Neural progenitor cell (in vitro differentiated cells): Measurements from ENCODE around the gene TOGARAM2. TPM values are rescaled to one million over a fixed set of nuclear protein-coding genes. Genes with fewer than 3 reads are reported as not detected.
A peak's percentile ranks its signal among the peaks of the same experiment; 100 is the strongest.
"Not testable (repeated sequence)": the region's sequence is repeated elsewhere in the genome, so short reads cannot be mapped to it uniquely, and the experiment has no call there.

Experiments used
- DNase-seq: peaks from one replicate; pipeline ENCODE4 v3.0.0-alpha.2; 2016; ENCODE audit warnings: low spot score
- H2AFZ ChIP-seq: fragments of 200-600 bp; sonication (generic); replicated peaks from 2 replicates; pipeline ENCODE4 v1.6.1; 2016; ENCODE audit warnings: antibody characterized with exemption
- H3F3A ChIP-seq: fragments of 200-600 bp; sonication (generic); 2 replicates; pipeline ENCODE4 v1.6.1; 2016; ENCODE audit warnings: antibody characterized with exemption, low read depth
- H3K27ac ChIP-seq: fragments of 200-600 bp; sonication (generic); 2 replicates; pipeline ENCODE4 v1.5.1; 2016; ENCODE audit warnings: mild to moderate bottlenecking
- H3K27me3 ChIP-seq: fragments of 200-600 bp; sonication (generic); 2 replicates; pipeline ENCODE4 v1.6.1; 2016; ENCODE audit warnings: mild to moderate bottlenecking, moderate library complexity
- H3K36me3 ChIP-seq: fragments of 200-600 bp; sonication (generic); 2 replicates; pipeline ENCODE4 v1.5.1; 2016
- H3K4me1 ChIP-seq: fragments of 200-600 bp; sonication (generic); 2 replicates; pipeline ENCODE4 v1.6.1; 2016; ENCODE audit warnings: mixed run types
- H3K4me2 ChIP-seq: fragments of 200-600 bp; sonication (generic); 2 replicates; pipeline ENCODE4 v1.6.1; 2016
- H3K4me3 ChIP-seq: fragments of 200-600 bp; sonication (generic); 2 replicates; pipeline ENCODE4 v1.5.1; 2016
- H3K79me2 ChIP-seq: fragments of 200-600 bp; sonication (generic); 2 replicates; pipeline ENCODE4 v1.6.1; 2016; ENCODE audit warnings: low read depth
- H3K9ac ChIP-seq: fragments of 200-600 bp; sonication (generic); 2 replicates; pipeline ENCODE4 v1.6.1; 2016
- H3K9me3 ChIP-seq: fragments of 200-600 bp; sonication (generic); 2 replicates; pipeline ENCODE4 v1.5.1; 2016; ENCODE audit warnings: low read depth
- H4K20me1 ChIP-seq: fragments of 200-600 bp; sonication (generic); 2 replicates; pipeline ENCODE4 v1.6.1; 2016; ENCODE audit warnings: low read depth
- H3K27ac Mint-ChIP-seq: 3 replicates; pipeline ENCODE4 v1.8.0; 2021; ENCODE audit warnings: mixed read lengths
- H3K27me3 Mint-ChIP-seq: 2 replicates; pipeline ENCODE4 v1.8.0; 2022; ENCODE audit warnings: low read depth, mild to moderate bottlenecking, inconsistent platforms, moderate library complexity, mixed read lengths; ENCODE audit not compliant: insufficient read depth
- H3K36me3 Mint-ChIP-seq: 3 replicates; pipeline ENCODE4 v1.8.0; 2021; ENCODE audit warnings: mixed read lengths
- H3K4me1 Mint-ChIP-seq: 3 replicates; pipeline ENCODE4 v1.8.0; 2021; ENCODE audit warnings: mixed read lengths
- H3K4me3 Mint-ChIP-seq: 3 replicates; pipeline ENCODE4 v1.8.0; 2021; ENCODE audit warnings: mild to moderate bottlenecking, moderate library complexity, mixed read lengths
- H3K9me3 Mint-ChIP-seq: 3 replicates; pipeline ENCODE4 v1.8.0; 2020; ENCODE audit warnings: mixed read lengths
- EZH2 ChIP-seq: fragments of 200-600 bp; sonication (generic); IDR thresholded peaks from 2 replicates; pipeline ENCODE4 v1.6.1; 2017; ENCODE audit warnings: antibody characterized with exemption, mild to moderate bottlenecking, moderate library complexity
- EZH2phosphoT487 ChIP-seq: fragments of 200-600 bp; sonication (generic); IDR thresholded peaks from 2 replicates; pipeline ENCODE4 v1.6.1; 2017; ENCODE audit warnings: antibody characterized with exemption
- total RNA-seq: library from RNA; depleted of rRNA; stranded (reverse); fragments of >200 nt; gene quantifications from 2 replicates; pipeline ENCODE4 v1.2.3, GENCODE V29; 2015; ENCODE audit warnings: low replicate concordance
- TF ChIP-seq, protein P1 (sequence below): fragments of 200-600 bp; sonication (generic); IDR thresholded peaks from 2 replicates; pipeline ENCODE4 v1.5.1; 2017; ENCODE audit warnings: antibody characterized with exemption, mild to moderate bottlenecking

Gene TOGARAM2
- total RNA-seq, 1 donor from 2014 or later, result 0.04 TPM

DNA sequence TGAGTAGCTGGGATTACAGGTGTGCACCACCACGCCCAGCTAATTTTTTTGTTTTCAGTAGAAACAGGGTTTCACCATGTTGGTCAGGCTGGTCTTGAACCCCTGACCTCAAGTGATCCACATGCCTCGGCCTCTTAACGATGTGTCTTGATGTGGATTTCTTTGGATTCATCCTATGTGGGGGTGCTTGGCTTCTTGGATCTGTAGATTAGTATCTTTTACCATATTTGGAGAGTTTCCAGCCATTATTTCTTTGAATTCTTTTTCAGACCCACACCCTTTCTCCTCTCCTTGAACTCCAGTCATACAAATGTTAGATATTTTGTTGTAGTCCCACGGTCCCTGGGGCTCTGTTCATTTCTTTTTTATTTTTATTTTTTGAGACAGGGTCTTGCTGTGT lies 6.8 kb upstream of the TOGARAM2 start:
- peaks cover 5% of the 10 kb centered on the region for H3K9me3 Mint-ChIP-seq
- no peak overlapping the region for H2AFZ ChIP-seq

DNA sequence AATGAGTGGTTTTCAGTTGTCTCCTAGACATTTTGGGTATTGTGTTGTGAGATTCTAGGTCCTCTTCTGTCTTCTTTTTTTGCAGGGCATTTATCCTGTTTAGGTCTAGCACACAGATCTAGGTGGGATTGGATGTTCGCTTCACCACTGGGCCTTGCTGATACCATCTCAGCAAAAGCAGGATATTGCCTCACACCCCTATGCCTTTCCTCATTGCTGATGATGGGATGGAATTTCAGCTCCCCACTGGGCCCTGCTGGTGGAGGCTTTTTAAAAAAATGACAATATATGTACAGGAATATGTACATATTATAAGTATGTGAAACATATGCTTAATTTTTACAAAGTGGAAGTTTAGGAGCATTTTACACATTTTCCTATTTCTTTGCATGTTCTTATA lies 5.4 kb upstream of the TOGARAM2 start:
- Mint-ChIP-seq H3K27ac (no peak overlapping the region), H3K4me3 (no peak overlapping the region), H3K36me3 (no peaks in the 10 kb centered on the region), H3K4me1 (peaks cover 18% of the 10 kb centered on the region), H3K9me3 (peaks cover 5% of the 10 kb centered on the region), H3K27me3 (peaks cover 13% of the 10 kb centered on the region)
- no peaks in the 10 kb centered on the region for H3K79me2 ChIP-seq
- no peak overlapping the region for H3K4me2 ChIP-seq
- H3K9ac ChIP-seq, result no peak overlapping the region
- H3K27ac ChIP-seq, result no peak overlapping the region
- TF ChIP-seq EZH2, result no peak
- TF ChIP-seq EZH2phosphoT487, result no peak
- H3K36me3 ChIP-seq, result no peaks in the 10 kb centered on the region
- DNase-seq, result no peak
- H3K4me3 ChIP-seq, result no peak overlapping the region
- no peaks in the 10 kb centered on the region for H3F3A ChIP-seq
- peaks cover 4% of the 10 kb centered on the region for H3K4me1 ChIP-seq
- H2AFZ ChIP-seq, result no peak overlapping the region
- no peaks in the 10 kb centered on the region for H3K27me3 ChIP-seq
- H4K20me1 ChIP-seq, result no peaks in the 10 kb centered on the region
- H3K9me3 ChIP-seq, result no peaks in the 10 kb centered on the region

More for the DNA sequence above, 6.8 kb upstream of the TOGARAM2 start:
- no peak overlapping the region for H3K4me3 ChIP-seq
- peaks cover 14% of the 10 kb centered on the region for H3K27me3 Mint-ChIP-seq
- no peak for DNase-seq
- H3K36me3 ChIP-seq, result no peaks in the 10 kb centered on the region
- no peak overlapping the region for H3K27ac Mint-ChIP-seq
- H3K4me1 Mint-ChIP-seq, result peaks cover 13% of the 10 kb centered on the region
- H3K4me2 ChIP-seq, result no peak overlapping the region
- no peaks in the 10 kb centered on the region for H3K27me3 ChIP-seq
- H3K4me3 Mint-ChIP-seq, result no peak overlapping the region
- peaks cover 4% of the 10 kb centered on the region for H3K4me1 ChIP-seq
- no peaks in the 10 kb centered on the region for H3F3A ChIP-seq
- TF ChIP-seq, protein P1, sequence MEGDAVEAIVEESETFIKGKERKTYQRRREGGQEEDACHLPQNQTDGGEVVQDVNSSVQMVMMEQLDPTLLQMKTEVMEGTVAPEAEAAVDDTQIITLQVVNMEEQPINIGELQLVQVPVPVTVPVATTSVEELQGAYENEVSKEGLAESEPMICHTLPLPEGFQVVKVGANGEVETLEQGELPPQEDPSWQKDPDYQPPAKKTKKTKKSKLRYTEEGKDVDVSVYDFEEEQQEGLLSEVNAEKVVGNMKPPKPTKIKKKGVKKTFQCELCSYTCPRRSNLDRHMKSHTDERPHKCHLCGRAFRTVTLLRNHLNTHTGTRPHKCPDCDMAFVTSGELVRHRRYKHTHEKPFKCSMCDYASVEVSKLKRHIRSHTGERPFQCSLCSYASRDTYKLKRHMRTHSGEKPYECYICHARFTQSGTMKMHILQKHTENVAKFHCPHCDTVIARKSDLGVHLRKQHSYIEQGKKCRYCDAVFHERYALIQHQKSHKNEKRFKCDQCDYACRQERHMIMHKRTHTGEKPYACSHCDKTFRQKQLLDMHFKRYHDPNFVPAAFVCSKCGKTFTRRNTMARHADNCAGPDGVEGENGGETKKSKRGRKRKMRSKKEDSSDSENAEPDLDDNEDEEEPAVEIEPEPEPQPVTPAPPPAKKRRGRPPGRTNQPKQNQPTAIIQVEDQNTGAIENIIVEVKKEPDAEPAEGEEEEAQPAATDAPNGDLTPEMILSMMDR, result no peak
- TF ChIP-seq EZH2phosphoT487 (no peak), EZH2 (no peak)
- no peaks in the 10 kb centered on the region for H3K79me2 ChIP-seq
- no peaks in the 10 kb centered on the region for H3K36me3 Mint-ChIP-seq
- no peak overlapping the region for H3K27ac ChIP-seq
- no peaks in the 10 kb centered on the region for H4K20me1 ChIP-seq
- H3K9ac ChIP-seq, result no peak overlapping the region
- H3K9me3 ChIP-seq, result no peaks in the 10 kb centered on the region

DNA sequence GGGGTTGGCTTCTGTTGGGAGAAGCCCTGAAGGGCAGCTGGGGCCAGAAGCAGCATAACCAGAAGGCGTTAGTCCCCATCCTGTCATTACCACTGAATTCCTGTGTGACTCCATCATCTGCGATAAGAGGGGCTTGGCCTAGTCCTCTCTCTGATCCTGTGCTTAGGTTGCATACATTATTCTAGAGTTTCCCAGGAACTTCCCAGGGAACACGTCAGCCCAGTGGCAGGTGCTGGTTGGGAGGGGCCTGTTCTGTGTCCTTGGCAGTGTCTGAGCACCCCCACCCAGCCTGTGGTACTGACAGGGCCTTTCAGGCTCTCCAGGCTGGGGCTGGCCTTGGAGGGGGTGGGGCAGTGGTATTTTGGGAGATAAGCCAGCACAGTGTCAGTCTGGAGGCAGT lies 4.5 kb upstream of the TOGARAM2 start:
- no peaks in the 10 kb centered on the region for H3K36me3 Mint-ChIP-seq
- peaks cover 5% of the 10 kb centered on the region for H3K9me3 Mint-ChIP-seq
- no peak for DNase-seq
- Histone ChIP-seq H4K20me1 (no peaks in the 10 kb centered on the region), H3K79me2 (no peaks in the 10 kb centered on the region), H3K27me3 (no peaks in the 10 kb centered on the region), H3K4me1 (peaks cover 9% of the 10 kb centered on the region), H3K9ac (no peak overlapping the region), H3K9me3 (no peaks in the 10 kb centered on the region), H3K27ac (no peak overlapping the region), H3K4me3 (no peak overlapping the region), H2AFZ (no peak overlapping the region), H3F3A (no peaks in the 10 kb centered on the region), H3K4me2 (no peak overlapping the region), H3K36me3 (no peaks in the 10 kb centered on the region)
- H3K27ac Mint-ChIP-seq, result no peak overlapping the region
- no peak for TF ChIP-seq EZH2phosphoT487
- TF ChIP-seq, protein P1, result no peak
- no peak for TF ChIP-seq EZH2
- H3K27me3 Mint-ChIP-seq, result peaks cover 13% of the 10 kb centered on the region
- peaks cover 22% of the 10 kb centered on the region for H3K4me1 Mint-ChIP-seq
- H3K4me3 Mint-ChIP-seq, result no peak overlapping the region

DNA sequence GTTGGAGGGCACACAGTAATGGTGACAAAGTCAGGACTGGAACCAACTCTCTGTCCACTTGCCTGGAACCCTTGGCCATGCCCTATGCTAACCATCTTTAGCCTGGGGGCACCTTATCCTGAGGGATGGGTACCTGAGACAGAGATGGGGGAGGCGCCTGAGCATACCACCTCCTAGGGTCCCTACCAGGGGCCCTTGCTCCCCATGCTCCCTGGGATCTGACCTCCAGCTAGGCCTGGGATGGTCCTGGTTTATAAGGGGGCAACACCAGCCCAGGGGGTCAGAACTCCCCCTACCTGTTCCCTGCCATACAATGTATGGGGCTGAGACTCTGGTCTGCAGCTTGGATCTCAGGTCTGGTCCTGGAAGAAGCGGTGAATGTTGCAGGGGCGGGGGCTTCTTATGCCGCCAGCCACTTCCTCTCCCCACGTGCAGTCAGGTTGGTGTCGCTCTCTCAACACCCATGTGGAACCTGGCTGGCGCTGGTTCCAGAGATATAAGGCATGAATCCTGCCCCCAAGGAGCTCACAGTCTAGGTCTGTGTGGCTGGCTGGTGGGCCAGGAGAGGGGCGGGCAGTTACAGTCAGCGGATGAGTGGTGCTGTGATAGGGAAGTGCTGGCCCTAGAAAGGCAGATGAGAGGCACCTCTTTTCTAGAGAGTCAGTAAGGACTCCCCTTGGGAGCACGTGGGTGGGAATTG lies 3.8 kb upstream of the TOGARAM2 start:
- Histone ChIP-seq H3K4me3 (no peak overlapping the region), H3K4me1 (peaks cover 9% of the 10 kb centered on the region), H2AFZ (no peak overlapping the region), H4K20me1 (no peaks in the 10 kb centered on the region), H3K9me3 (no peaks in the 10 kb centered on the region), H3K9ac (no peak overlapping the region), H3K79me2 (no peaks in the 10 kb centered on the region), H3K27ac (no peak overlapping the region), H3F3A (no peaks in the 10 kb centered on the region), H3K27me3 (no peaks in the 10 kb centered on the region), H3K36me3 (no peaks in the 10 kb centered on the region), H3K4me2 (no peak overlapping the region)
- Mint-ChIP-seq H3K4me1 (peaks cover 26% of the 10 kb centered on the region), H3K9me3 (peaks cover 5% of the 10 kb centered on the region), H3K27ac (peak overlapping the region; percentile 34), H3K36me3 (no peaks in the 10 kb centered on the region), H3K27me3 (peaks cover 13% of the 10 kb centered on the region), H3K4me3 (no peak overlapping the region)
- DNase-seq, result no peak
- TF ChIP-seq, protein P1, result no peak
- no peak for TF ChIP-seq EZH2
- no peak for TF ChIP-seq EZH2phosphoT487

DNA sequence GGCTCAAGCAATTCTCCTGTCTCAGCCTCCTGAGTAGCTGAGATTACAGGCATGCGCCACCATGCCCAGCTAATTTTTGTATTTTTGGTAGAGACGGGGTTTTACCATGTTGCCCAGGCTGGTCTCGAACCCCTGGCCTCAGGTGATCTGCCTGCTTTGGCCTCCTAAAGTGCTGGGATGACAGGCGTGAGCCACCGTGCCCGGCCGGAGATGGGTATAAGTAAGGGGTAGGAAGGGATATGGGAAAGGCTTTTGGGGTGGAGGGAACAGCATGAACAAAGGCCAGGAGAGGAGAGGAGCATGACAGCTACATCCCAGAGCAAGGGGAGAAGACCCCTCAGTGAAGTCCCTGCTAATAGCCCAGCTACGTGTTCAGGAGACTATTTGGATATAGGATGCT lies 3.1 kb upstream of the TOGARAM2 start:
- not testable (repeated sequence) for H3K4me1 ChIP-seq, H3K9me3 ChIP-seq, H3K79me2 ChIP-seq, DNase-seq, H3K27me3 ChIP-seq, H3K27ac ChIP-seq, H3F3A ChIP-seq, H3K9me3 Mint-ChIP-seq, H3K9ac ChIP-seq, H3K4me3 ChIP-seq, H3K4me2 ChIP-seq, H3K36me3 ChIP-seq, H3K4me3 Mint-ChIP-seq, H3K36me3 Mint-ChIP-seq, H2AFZ ChIP-seq, H4K20me1 ChIP-seq
- H3K27me3 Mint-ChIP-seq, result peaks cover 13% of the 10 kb centered on the region
- H3K27ac Mint-ChIP-seq, result peak overlapping the region; percentile 61
- H3K4me1 Mint-ChIP-seq, result peaks cover 26% of the 10 kb centered on the region
